Stimulated activated CD8-positive, alpha-beta memory T cell treated with anti-CD3 and anti-CD28 coated beads, Interleukin-7, amount 100 ng/mL, for 1 hour (primary cell): Measurements from ENCODE around the gene PDIA5.

Source experiments
- DNase-seq, 2 donors: peaks; one replicate each; pipeline ENCODE4 v3.0.0-alpha.2; 2020; ENCODE audit warnings: low read depth in 2 of 2

Gene PDIA5

GRCh38 chr3:123119388-123119787, 52.6 kb downstream of the PDIA5 start:
- no peak for DNase-seq

GRCh38 chr3:123119802-123120201, 53.0 kb downstream of the PDIA5 start:
- DNase-seq, result no peak

GRCh38 chr3:123120573-123120972, 53.7 kb downstream of the PDIA5 start:
- no peak for DNase-seq

- no peak for DNase-seq
Measured at GRCh38 chr3:123122057-123122456, 55.2 kb downstream of the PDIA5 start.

- no peak for DNase-seq
Measured at GRCh38 chr3:123122525-123123315, 55.9 kb downstream of the PDIA5 start.

- DNase-seq, result no peak
Measured at GRCh38 chr3:123123716-123124616, 57.1 kb downstream of the PDIA5 start.

- DNase-seq, result no peak
Measured at GRCh38 chr3:123124971-123125370, 58.1 kb downstream of the PDIA5 start.

DNA sequence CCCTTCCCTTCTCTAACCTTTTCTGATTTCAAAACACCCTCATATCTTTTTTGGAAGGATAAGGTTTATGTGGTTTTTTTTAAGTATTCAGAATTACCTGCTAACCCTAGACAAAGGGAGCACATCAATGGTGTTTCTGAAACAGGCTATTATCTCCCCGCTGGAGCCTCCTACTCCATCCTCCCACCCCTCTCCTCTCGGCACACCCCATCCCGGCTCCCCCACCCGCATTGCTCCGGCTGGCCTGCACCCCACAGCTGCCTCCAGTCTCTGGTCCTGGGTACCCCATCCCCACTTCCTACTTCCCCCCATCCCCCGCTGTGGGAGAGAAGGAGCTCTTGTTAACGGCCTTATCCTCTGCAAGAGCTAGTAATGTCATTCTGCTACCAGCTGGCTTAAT, 59.2 kb downstream of the PDIA5 start:
- DNase-seq, result no peak

DNA sequence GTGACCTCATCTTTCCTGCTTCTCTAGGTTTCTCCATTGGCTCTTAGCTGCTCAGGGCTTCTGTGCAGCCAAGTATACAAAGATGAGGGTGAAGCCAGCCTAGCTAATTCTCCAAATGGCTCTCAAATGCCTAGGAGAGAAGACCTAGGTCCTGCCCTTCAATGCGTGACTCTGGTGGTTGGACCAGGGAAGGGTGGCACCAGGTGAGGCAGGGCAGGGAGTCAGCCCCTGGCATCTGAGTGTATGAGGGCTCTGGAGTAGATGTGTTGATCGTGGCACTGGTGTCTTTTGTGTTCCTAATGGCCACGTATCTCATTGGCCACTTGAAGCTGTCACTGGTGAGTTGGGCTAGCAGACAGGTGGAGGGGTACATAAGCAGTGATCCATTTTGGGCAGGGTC, 59.8 kb downstream of the PDIA5 start:
- no peak for DNase-seq

DNA sequence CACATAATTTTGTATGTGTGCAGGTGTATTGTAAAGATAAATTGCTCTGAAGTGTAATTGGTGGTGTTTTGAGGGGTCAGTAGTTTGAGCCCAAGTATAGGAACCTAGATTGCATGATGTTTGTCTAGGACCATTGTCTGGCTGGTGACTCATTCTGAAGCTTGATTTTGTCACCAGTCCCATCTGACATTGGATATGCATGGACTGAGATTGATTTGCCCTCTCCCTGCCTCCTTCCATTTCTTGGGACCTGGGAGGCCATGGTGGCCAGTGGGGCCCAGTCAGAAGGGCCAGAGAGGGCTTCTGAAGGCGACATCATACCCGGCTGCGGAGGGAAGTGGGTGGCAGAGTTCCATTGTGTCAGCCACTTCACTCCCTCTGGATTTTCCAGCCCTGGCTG, 62.3 kb downstream of the PDIA5 start:
- no peak for DNase-seq

GRCh38 chr3:123129532-123129931, 62.7 kb downstream of the PDIA5 start:
- DNase-seq, result no peak

DNA sequence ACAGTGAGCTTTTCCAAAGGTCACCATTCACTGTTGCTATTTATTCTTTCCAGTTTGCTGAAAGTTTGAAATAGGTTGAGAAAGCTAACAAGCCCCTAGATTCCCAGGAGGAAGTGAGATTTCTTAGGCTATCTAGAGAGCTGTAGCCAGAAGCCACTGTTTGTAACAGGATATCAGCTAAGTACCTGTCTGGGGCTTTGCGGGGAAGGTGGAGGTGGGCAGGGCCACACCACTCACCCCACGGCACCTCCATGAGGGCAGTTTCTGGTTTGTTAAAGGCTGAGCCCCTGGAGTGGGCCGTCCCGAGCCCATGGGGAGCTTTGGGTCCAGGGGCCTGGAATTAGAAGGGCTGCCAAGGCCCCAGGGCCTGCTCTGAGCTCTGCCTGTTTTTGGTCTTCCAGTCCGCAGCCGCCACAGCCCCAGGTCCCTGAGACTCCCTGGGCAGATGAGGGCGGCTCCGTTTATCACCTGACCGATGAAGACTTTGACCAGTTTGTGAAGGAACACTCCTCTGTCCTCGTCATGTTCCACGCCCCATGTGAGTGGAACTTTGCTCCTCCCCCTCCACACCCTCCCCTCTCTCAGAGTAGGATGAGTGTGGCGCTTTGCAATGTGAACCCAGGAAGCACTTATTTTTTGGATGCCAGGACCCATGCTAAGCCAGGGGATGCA, 63.4 kb downstream of the PDIA5 start:
- DNase-seq, result no peak

DNA sequence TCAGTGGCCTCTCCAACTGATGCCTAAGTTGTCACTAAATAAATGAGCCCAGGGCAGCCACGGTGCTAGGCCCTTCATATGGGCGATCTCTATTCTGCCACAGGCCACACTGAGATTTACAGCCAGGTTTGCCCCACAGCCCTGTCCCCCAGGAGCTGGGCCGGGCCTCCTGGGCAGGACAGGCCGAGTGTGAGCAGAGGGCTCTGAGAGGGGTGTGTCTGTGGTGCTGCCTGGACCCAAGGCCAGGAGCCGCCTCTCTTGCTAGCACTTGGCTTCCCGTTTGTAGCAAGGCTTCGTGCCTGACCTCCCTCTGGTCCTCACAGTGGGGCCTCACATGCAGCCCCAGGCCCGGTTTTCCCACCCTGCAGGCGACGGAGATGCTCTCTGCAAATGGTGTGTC, 67.8 kb downstream of the PDIA5 start:
- no peak for DNase-seq

DNA sequence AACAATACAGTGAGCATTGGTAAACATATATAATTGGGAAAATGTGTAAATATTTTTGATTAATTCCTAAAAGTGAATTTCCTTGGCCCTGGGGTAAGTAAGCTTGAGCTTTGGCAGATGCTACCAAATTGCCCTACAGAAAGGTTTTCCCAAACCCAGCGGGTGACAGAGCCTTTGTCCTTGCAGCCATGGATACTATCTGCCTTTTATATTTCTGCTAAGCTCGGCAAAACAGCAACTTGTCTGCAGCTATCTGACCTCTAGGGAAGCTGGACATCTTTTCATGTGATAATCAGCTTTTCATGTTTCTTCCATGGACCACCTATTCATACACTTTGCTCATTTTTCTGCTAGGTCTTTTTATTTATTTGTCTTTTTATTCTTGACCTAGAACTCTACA, 70.2 kb downstream of the PDIA5 start:
- DNase-seq, result no peak

- no peak for DNase-seq
Measured at GRCh38 chr3:123138839-123139444, 72.1 kb downstream of the PDIA5 start.

DNA sequence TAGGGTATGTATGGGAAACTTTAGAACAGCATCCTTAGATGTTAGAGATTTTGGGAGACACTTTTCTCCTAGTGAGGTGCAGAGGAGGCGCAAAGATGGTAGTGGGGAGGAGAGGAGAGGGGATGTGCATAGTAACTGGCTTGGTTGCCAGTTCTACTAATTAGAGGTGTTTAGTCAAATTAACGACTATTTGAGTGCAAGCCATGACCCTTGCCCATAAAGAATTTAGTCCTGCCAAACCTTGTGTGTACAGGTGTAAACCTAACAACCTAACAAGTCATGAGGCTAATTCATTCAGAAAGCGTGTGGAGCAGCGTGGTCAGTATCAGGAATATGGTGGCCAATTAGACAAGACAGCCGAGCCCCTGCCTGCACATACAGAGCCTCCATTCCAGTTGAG, 72.7 kb downstream of the PDIA5 start:
- no peak for DNase-seq

GRCh38 chr3:123140550-123140949, 73.7 kb downstream of the PDIA5 start:
- no peak for DNase-seq

GRCh38 chr3:123141276-123141675, 74.5 kb downstream of the PDIA5 start:
- no peak for DNase-seq

GRCh38 chr3:123143669-123144411, 77.0 kb downstream of the PDIA5 start:
- DNase-seq, result no peak

DNA sequence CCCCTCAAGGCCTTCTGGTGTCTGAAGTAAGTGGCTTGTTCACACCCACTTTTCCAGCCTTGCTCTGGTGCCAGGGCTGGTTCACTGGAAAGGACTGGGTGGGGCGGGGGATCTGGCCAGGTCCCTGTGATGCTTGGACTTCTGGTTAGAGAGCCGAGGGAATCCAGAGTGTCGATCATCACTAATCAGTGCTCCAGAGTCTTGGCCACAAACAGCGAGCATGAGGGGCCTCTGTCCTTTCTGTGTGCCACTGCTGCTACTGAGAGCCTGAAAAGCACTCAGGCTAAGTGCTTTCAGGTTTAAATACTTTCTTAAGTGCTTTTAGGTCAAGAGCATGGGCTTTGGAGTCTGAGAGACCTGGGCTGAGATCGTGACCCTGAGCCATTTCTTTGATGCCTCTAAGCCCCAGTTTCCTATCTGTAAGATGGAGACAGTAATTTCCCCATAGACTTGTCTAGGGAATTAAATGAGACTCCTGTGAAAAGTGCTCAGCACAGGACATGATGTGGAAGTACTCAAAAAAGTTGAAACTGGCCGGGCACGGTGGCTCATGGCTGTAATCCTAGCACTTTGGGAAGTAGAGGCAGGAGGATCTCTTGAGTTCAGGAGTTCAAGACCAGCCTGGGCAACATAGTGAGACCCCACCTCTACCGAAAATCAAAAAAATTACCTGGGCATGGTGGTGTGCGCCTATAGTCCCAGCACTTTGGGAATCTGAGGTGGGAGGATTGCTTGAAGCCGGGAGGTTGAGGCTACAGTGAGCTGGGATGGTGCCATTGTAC, 81.1 kb downstream of the PDIA5 start:
- no peak for DNase-seq

DNA sequence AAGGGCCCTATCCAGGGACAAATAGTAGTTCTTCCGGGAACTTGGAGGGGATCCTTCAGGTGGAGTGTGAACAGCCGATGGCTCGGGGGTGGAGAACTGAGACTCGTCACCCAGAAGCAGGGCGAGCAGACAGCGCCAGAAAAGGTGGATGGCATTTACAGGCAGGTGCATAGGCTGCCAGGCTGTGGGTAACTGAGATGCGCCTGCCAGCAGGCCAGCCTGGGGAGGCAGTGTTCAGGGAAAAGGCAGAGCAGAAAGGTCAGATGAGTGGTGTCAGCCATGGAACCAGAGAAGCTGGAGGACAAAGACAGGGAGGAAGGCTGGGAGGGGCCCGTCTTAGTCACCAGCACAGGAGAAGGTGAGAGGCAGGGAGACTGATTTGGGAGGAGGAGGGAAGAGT, 81.9 kb downstream of the PDIA5 start:
- no peak for DNase-seq
